Middle frontal gyrus (tissue), 1 donor: Measurements from ENCODE around the gene APP.

Experiments used
- DNase-seq: peaks from one replicate; pipeline ENCODE4 v3.0.0-alpha.2; 2015; ENCODE audit warnings: low spot score; ENCODE audit errors: extremely low spot score

Gene APP

DNA sequence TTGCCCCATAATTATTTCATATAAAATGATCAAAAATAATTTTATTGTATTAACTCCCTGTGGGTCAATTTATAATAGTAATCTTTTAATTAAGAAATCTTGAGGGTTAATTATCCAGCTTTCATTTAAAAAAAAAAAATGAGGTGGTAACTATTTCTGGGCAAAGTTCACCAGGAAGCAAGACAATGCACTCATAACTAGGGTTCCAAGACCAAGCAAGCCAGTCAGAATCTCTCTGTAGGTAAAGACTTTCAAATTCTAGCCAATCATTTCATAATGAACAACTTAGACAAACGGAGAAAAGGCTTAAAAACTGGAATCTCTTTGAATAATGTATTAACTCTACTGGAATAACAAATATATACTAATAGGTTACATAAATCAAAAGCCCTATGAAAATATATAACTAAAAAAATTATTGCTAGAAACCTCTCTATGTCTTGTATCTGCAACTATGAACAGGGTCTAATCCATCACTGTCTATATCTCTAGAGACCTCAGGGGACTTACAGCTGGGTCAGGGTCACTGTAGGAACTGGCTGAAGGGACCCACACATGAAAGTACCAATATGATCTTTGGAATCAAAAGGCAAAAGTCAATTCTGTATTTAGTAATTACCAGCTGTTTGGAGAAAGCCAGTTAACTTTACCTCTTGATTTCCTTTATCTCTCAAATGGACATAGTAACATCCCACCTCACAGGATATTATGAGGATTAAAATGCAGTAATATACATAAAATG lies 43.3 kb downstream of the APP start:
- no peak for DNase-seq

DNA sequence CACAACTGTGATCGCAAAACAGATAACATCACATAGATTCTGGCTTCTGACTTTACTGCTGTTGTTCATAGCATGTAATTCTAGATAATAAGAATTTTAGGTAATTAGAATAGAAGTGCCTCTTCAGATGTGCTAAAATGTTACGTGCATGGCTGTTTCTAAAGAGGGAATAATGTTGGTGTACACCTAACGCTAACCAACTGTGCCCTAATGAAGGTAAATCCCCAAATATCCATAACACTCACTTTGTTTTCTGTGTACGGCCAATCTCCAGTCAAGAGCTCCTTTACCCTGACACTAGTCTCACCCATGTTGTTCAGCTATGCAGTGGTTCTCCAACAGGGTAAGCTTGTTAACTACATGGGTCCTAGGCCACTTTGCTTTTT lies 44.4 kb downstream of the APP start:
- DNase-seq, result no peak

DNA sequence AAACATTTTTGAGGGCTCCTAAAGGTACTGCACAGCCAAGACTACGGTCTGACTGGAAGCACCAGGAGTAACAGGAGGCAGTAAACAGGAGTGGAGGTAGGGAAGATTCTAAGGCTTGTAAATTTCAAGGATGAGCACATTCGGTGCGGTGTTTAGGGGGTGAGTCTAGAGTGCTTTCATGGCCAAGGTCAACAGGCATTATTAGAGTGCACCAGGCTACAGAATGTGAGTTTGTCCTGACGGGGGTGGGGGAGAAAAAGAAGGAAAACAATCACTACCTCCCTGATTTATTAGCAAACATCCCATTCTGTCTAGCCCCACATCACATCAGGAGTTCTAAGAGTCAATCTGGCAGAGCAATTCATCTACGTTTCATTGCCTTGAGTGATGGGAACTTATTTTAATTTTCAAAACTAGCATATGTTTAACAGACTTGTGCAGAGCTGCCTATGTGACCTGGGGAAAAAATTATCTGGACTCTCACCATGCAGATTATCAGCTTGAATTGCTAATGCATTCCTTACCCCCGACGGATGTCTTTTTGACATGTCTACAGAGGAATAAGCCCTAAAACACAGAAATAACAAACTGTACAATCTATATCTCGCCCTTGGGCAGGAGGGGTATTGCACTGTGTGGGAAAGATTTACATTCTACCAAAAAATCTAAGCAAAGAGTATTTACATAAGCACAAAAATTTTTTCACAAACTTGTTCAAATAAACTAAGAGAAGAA lies 45.0 kb downstream of the APP start:
- no peak for DNase-seq

DNA sequence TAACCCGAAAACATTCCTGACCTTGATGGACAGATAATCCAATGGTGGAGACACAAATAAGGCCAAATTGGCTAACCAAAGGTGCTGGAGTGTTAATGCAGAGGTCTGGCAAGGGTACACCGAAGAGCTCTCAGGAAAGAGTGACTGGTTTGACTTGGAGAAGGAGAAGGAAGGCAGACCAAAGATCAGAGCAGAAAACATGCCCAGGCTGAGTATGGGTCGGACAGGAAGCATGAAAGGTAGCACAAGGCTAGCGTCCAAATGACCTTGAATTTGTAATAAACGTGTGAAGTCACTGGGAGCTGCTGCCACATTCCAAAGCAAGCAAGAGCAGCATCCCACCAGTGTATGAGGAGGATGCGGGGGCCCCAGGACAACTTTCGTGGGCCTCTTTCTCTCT lies 45.7 kb downstream of the APP start:
- DNase-seq, result no peak

DNA sequence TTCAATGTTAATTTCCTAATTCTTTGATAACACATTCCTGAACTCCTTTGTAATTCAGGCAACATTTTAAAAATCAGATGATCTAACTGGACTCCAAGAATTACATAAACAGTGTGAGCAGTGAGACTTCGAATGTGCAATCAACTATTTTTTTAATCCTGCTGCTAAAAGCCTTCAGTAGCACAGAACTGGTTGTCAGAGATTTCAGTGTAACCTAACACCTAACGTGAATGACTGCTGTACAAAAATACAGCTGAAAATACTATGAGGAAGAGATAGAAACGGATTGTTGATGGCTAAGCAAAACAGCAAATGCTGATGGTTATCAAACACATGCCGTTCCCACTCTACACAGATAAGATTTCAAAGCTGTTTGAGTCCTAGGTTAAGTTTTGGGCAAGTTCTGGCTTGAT lies 46.1 kb downstream of the APP start:
- DNase-seq, result no peak

DNA sequence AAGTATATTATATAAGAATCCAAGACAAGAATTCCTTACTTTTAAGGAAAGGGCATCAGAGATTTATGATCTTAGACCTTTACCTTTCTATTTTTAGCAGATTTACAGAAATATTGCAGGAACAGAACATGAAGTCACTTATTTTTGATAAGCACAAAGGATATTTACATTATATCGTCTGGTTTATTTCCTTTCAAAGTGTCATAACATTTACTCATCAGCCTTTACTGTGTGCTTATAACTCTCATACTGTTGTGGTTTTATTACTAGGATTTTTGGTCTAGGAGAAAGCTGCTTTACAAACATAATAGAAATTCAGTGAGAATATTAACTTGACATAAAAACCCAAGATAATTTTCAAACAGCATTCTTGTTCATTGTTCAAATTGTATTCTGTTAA lies 47.6 kb downstream of the APP start:
- DNase-seq, result no peak

DNA sequence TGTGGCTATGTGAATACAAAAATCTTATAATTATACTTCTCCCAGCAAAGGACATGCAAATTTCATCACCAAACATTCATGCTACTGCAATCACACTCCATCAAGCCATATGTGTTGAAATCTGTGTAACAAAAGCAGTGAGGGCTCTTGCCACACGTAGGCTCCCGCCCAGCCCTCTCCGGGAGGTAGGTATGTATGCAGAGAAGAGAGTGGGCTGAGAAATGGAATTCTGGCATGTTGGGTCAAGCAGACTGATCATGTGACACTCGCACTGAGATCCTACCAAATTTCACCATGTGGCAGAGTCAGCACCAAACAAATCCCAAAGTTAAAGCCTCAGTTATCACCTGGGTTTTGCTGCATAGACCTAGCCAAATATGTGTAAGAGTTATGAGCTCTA lies 49.7 kb downstream of the APP start:
- no peak for DNase-seq

DNA sequence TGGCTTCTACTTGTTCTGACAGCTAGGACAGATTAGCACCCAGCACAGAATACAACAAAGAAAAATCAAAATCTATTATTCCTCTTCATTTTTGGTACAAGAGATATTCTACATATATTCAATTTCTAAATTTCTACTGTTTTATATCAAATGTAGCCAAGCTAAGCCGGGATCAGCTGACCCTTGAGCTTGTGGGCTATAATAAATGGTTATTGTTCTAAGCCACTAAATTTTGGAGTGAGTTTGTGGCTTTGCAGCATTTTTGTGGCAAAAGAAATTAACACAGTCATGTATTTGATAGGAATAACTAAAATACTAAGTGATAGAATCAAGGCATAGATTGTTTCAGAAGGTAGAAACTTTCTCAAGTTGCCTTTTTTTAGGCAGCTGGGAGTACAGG lies 50.7 kb downstream of the APP start:
- no peak for DNase-seq

DNA sequence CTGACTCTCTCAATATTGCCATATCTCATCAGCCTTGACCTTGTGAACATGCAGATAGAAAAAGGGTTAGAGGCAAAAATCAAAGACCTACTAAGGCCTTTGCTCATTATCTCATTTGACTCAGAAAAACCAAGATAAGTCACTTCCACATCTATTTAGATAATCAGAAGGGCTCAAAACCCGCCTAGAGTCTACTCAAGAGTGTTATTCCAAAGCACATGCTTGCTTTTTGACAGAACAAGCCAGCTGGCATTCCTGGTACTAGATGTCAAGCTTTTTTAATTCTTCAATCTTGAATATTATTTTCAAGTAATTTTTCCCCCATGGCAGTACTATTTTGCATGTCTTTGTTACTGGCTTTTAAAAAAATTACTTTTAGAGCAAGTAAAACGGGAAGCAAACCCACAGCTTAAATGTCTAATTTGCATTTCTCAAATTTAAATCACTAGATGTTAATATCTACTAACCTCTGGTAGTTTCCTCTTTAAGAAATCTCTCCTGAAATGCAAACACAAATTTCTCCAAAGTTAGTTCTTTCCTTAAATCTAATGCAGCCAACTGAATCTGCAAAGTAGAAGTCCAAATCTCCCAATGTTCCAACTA lies 51.5 kb downstream of the APP start:
- no peak for DNase-seq

DNA sequence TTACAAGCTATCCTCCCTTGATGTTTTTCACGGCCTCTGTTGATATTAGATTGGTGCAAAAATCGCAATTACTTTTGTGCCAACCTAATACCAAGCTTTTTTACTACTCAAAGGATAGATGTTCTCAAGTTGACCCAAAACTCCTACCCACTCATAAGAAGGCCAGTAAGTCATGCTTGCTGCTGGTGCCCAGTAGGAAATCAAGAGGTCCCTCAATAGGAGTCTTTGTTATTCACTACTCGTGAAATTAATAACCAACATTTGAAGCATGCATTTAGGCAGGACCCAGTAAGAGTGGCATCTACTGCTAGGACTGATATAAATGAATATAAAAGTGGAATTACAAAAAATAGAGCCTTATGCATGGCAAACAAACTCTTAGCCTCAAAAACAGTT lies 52.6 kb downstream of the APP start:
- no peak for DNase-seq

DNA sequence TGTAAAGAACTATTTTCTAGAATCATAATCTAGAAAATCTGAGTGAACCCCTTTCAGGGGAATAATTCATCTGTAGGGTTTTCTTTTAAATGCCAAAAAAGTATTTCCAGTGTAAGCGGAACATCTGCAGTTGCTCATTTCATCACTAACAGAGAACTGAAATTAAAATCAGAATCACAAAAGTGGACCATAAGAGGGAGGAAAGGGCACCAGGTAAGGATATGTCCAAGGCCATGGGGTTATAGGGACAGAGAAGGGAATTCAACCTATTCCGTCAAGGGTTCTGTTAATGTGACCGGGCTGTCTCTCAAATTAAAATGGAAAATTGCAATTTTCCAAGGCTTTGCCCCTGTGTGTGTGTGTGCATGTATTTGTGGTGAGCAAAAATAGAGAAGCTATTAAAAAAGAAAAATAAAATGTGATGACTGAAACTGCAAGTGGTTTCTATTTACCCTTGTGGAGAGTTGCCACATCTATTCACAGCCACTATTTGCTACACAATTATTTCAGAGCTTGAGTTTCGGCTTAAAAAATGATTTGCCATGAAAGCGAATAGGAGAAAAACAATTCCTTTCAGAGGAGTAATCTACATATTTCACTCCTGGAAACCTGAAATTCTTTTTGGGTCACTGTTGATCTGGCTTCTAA lies 53.1 kb downstream of the APP start:
- no peak for DNase-seq

DNA sequence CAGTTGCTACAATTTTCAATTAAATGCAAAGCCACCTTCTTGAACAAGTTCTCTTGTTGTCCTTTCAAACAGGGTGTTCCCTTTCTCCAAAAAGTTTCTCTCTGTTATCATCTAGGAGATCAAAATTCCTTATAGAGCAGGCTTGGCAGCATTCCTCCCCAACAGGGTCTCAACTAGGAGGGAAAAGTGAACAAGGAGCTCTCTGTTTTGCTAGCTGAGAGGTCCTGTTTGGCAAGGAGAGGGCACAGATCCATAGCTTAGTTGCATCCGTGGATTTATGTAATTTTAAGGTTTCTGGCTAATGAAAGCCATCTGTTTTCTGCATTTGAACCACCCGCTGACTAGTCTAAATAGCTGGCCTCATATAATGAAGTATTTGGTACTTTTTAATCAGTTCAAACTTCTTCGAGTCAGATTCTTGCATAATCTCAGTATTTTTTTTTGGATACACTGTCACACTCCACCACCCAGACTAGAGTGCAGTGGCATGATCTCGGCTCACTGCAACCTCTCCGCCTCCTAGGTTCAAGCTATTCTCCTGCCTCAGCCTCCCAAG lies 54.0 kb downstream of the APP start:
- no peak for DNase-seq

DNA sequence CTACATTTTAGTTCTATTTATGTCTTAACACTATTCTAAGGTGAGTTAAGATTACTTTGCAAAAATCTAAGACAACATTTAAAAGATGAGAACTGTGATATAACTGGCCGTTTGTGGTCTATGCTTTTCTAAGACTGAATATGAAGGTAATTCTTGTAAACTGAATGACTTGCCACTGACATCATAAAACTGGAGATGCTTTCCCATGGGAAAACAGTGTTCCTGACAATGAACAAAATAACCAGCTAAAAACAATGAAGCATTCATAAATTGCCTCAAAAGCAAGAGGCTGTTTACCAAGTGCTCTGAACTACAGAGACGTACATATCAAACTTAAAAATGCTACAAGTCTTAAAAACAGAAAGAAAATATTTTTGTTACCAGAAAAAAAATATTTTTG lies 54.7 kb downstream of the APP start:
- no peak for DNase-seq

DNA sequence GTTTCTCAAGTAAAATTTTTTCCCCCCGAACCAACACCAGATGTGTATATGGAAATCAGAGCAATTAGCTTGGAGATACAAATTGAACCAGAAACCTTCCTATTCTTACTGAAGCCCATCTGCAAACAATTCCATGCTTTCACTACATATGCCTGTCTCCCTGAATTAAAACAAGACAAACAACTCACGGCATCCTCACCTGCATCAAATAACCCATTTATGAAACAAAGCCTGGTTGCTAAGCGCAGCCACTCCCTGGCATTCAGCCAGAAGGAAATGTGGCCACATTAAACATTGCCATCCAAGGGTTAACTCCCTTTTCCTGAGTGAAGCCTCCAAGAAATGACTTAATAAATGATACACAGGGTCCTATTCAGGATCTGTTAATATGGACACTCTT lies 55.3 kb downstream of the APP start:
- DNase-seq, result no peak

DNA sequence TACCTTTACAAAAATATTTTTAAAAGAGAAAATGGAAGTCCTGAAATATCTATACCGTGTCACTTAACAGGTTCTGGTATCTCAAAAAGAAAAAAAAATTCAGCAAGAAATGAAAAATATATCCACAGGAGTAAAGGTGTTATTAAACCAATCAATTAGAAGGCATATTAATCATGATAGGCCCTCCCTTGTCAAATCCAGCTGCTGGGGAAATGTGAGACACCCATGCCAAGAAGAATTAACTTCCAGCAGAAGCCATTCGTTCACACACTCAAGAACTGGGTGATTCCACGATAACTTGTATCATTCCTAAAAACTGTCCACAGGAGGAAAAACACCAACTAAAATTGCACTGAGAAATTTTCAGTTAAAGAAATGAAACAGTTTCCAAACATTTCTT lies 57.6 kb downstream of the APP start:
- DNase-seq, result no peak

DNA sequence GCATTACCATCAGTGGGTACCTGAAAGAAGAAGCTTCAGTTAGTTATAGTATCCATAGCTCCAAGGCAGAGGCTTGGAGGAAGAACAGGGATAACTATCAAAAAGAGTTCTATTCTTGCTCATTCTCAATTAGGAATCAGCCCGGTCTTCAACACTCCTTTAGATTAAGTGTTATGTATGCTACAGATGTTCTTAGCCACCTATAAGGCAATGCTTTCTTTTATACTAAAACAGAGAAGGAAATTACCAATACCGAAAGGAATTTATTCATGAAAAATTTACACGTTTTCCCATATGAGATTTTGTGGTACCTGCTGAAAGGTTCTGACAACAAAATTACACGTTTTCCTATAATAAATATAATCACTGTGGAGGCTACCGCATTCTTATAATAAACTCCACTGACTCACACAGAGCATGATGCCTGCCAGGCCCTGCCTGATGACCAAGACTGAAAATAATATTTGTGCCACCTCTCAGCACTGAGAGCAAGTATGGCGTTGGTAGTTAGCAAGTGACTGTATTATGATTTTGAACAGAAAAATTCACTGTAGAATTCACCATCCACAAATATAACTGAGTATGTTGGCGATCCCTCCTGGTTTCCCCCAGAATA lies 58.3 kb downstream of the APP start:
- DNase-seq, result no peak

DNA sequence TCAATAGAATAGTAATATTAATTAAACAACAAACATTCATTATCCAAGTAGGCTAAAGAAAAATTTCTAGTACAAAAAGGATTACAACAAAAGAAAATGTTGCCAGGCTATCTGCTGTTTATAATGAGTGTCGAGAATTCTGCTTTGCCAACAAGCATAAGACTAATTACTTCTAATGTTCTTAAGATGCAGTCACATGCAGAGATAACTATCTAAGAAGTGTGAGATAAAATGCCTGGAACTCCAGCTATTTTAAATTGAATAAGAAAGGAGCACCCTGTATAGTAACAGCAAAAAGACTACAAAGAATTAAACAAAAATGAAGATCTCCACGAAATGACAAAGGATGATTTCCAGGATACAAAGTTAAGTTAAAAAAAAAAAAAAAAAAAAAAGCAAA lies 59.9 kb downstream of the APP start:
- DNase-seq, result no peak

DNA sequence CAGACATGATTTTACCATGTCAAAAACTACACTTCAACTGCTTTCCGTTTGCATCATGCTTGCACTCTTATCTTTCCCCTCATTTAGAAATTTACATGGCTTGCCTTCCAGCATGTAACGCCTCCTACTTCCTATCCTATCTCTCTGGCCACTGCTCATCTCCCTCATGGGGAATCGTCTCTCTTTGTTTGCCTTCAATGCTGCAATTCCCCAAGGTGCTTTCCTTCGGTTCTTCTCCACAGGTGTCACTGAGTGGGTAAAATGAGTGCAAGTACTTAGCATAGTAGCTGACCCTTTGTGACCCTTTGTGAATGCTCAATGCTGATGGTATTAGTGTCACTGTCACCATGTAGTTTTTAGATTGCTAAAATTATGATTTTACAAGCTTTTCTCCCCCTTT lies 63.1 kb downstream of the APP start:
- no peak for DNase-seq

DNA sequence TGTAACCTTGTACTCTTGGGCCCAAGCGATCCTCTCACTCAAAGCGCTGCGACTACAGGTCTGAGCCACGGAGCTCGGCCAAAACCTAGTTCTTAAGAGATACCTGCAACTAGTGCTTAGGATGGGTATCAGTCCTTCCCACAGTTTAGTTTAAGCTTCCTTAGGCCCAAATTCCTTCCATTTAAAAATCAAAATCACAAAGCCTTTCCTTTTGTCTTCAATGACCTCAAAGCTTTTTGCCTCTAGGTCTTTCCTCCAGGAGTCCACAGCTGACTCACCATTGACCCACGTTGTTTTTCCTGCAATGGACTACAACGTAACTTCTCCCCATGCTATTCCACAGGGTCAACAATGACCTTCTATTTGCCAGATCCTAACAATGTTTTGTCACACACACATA lies 64.0 kb downstream of the APP start:
- DNase-seq, result no peak

DNA sequence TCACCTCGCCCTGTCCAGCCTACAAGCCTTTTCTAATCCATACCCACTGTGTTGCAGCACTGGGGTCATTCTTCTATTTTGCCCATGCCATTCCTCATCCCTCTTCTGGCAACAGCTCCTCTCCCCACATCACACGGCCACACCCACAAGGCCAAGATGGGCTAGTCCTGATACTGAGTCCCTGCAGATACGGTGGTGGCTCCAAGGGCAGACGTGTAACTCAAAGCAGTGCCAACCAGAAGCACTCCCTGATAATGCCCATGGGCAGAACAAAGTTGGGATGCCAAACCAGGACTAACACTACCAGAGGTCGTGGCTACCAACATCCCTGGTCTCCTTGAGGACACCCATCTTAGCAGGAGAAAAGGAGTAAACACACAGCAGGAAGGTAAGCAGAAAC lies 64.8 kb downstream of the APP start:
- DNase-seq, result no peak

DNA sequence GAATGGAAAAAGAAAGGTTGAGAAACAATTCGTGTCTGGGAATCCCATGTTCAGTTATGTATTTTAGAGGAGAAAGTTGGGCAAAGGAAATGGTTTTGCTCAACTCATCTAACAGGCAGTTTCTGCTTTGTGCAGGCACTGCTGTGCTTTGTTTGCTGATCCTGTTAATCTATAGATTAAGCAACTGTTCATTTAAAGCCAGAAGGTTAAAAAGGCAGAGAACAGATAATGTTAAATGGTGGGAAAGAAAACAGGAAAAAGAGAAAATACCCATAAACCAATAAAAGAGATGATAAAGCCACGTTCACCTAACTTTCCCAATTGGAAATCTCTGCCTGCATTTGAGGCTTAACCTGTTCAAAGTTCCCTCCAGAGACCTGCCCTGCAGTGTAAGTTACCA lies 70.0 kb downstream of the APP start:
- no peak for DNase-seq
